Skin epidermis (tissue), 12 donors: Measurements from ENCODE around the gene VARS1.
"Not testable (repeated sequence)": the region's sequence is repeated elsewhere in the genome, so short reads cannot be mapped to it uniquely, and the experiment has no call there.

Experiments used
- H3K27ac ChIP-seq, 21 experiments: fragments of 200-600 bp; sonication (generic) in 11 of 21; one replicate each; pipeline ENCODE4 v1.5.0; 2020; ENCODE audit warnings: mild to moderate bottlenecking in 3 of 21, inconsistent platforms in 2 of 21, moderate library complexity in 2 of 21
- H3K4me3 ChIP-seq, 7 experiments: fragments of 200-600 bp; sonication (generic) in 2 of 7; one replicate each; pipeline ENCODE4 v1.5.0; 2020; ENCODE audit warnings: inconsistent platforms in 2 of 7, mild to moderate bottlenecking in 2 of 7, moderate library complexity in 1 of 7

Gene VARS1

GRCh38 chr6:31795616-31796298 is at the start of gene VARS1:
Gene VARS1 (minus strand): TSS chr6:31795752. CDS start chr6:31795217, 535 bp downstream.
- peak within 1 kb of the TSS; percentile 90 to 100 (median 98) for H3K27ac ChIP-seq
- peak within 1 kb of the TSS; percentile 74 to 92 (median 84) for H3K4me3 ChIP-seq

- Histone ChIP-seq H3K27ac (no peak overlapping the region), H3K4me3 (no peak overlapping the region)
These were observed 49.0 kb upstream of the VARS1 start for GRCh38 chr6:31844507-31844906.

DNA sequence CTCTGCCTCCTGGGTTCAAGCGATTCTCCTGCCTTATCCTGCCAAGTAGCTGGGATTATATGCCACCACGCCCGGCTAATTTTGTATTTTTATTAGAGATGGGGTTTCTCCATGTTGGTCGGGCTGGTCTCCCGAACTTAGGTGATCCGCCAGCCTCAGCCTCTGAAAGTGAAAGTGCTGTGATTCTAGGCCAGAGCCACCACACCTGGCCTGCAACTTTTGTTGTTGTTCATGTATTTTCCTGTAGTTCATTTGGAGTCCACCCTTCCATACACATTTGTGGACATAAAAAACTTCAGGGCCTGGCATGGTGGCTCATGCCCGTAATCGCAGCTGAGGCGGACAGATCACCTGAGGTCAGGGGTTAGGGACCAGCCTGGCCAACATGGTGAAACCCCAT is 46.5 kb upstream of the VARS1 start:
- Histone ChIP-seq H3K4me3 (no peak overlapping the region), H3K27ac (no peak overlapping the region)

DNA sequence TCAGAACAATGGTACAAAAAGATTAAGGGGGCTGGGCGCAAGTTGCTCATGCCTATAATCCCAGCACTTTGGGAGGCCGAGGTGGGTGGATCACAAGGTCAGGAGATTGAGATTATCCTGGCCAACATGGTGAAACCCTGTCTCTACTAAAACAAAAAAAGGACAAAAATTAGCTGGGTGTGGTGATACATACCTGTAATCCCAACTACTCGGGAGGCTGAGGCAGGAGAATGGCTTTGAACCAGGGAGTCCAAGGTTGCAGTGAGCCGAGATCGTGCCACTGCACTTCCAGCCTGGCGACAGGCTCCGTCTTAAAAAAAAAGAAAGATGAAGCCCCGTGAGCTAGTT is 44.2 kb upstream of the VARS1 start:
- not testable (repeated sequence) for H3K27ac ChIP-seq, H3K4me3 ChIP-seq

GRCh38 chr6:31838968-31839367 is 43.4 kb upstream of the VARS1 start:
- H3K27ac ChIP-seq = peak overlapping the region in 1 of 21 experiments; percentile 21
- H3K4me3 ChIP-seq = no peak overlapping the region

GRCh38 chr6:31838114-31838553 is 42.6 kb upstream of the VARS1 start:
- H3K4me3 ChIP-seq = peak overlapping the region in 2 of 7 experiments; percentile 64 to 88

DNA sequence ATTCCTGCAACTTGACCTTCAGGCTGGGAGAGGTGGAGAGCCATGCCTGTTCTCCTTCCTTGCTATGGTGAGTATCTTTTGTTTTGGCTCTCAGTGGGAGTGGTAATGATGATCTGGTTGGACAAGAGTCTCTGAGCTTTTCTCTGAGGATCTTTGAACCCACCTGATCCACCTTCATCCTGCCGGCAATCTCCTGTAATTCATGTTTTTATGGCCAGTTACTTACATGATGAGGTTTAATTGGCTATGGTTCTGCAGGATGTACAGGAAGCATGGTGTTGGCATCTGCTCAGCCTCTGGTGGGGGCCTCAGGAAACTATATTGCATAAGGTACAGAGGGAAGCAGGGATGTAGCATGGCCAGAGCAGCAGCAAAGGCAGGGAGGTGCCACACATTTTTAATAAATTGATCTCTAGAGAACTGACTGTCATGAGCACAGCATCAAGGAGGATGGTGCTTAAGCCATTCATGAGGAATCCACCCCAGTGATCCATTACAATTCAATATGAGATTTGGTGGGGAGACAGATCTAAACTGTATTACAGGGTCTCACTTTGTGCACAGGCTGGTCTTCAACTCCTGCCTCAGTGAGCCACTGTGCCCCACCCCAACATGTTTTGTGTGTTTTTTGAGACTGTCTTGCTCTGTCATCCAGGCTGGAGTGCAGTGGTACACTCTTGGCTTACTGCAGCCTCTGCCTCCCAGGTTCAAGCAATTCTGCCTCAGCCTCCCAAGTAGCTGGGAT is 42.0 kb upstream of the VARS1 start:
- peak overlapping the region in 4 of 7 experiments; percentile 64 to 92 (median 78) for H3K4me3 ChIP-seq
- H3K27ac ChIP-seq = peak overlapping the region in 9 of 21 experiments; percentile 9 to 99 (median 94)

More at GRCh38 chr6:31838114-31838553, 42.6 kb upstream of the VARS1 start:
- peak overlapping the region in 2 of 21 experiments; percentile 5 to 92 for H3K27ac ChIP-seq

GRCh38 chr6:31836474-31837368 is 41.2 kb upstream of the VARS1 start:
- Histone ChIP-seq H3K27ac (peak overlapping the region in 19 of 21 experiments; percentile 9 to 99 (median 93)), H3K4me3 (peak overlapping the region; percentile 64 to 98 (median 74))

DNA sequence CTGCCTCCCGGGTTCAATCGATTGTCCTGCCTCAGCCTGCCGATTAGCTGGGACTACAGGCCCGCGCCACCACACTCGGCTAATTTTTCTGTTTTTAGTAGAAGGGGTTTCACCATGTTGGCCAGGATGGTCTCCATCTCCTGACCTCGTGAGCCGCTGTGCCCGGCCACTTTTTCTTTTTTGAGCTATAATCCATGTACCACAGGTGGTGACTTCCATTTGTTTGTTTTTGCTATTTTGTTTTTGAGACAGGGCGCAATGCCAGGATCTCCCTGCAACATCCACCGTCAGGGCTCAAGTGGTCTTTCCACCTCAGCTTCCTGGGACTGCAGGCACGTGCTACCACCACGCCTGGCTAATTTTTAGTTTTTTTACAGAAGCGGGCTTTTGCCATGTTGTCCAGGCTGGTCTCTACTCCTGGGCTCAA is 40.5 kb upstream of the VARS1 start:
- peak overlapping the region in 20 of 21 experiments; percentile 9 to 99 (median 93) for H3K27ac ChIP-seq
- peak overlapping the region; percentile 64 to 98 (median 74) for H3K4me3 ChIP-seq

DNA sequence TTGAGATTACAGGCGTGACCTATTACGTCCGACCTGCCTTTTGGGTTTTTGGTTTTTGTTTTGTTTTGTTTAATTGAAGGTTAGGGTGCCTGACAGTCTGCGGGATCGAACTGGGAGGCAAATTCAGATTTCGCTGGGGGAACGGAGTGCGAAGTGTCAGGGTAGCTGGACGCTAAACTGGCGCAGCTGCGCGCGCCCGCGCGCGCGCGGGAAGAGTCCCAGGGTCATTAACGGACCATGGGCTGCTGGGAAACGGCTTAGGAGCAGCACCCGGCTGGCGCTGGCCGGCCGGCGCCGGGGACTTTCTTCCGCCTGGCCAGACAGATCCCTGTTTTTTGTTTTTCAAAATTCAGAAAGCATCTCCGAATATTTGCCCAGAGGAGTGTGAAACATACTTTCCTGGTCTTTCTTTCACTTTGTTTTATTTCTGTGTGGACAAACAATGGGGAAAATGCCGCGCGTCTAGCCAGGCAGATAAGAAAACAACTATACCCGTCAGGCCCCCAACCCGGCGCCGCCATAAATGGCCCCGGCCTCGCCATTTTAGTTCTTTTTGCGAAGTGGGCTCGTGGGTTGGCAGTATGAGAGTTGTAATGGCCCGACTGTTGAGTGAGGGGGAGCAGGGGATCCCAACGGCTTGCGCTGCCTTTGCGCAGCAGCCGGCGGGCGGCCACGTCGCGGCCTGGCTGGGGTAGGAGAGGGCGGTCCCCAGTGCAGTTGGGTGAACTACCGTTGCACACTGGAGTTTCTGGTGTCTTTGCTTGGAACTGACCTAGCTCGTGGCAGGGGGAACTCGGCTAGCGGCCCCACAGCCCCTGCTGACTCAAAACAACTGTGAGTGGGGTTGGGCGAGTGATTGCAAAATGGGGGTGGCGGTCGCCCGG is 39.1 kb upstream of the VARS1 start:
- Histone ChIP-seq H3K4me3 (peak overlapping the region; percentile 64 to 98 (median 74)), H3K27ac (peak overlapping the region; percentile 52 to 99 (median 93))

GRCh38 chr6:31831350-31832215 is 36.0 kb upstream of the VARS1 start:
- H3K4me3 ChIP-seq = peak overlapping the region in 4 of 7 experiments; percentile 49 to 74 (median 57)
- H3K27ac ChIP-seq = peak overlapping the region in 7 of 21 experiments; percentile 9 to 89 (median 53)

- Histone ChIP-seq H3K27ac (peak overlapping the region in 16 of 21 experiments; percentile 9 to 89 (median 63)), H3K4me3 (peak overlapping the region; percentile 37 to 74 (median 57))
These were observed 35.4 kb upstream of the VARS1 start for GRCh38 chr6:31830886-31831335.

- Histone ChIP-seq H3K27ac (peak overlapping the region in 18 of 21 experiments; percentile 18 to 89 (median 63)), H3K4me3 (peak overlapping the region; percentile 37 to 74 (median 57))
These were observed 34.2 kb upstream of the VARS1 start for GRCh38 chr6:31829633-31830283.

GRCh38 chr6:31827286-31828079 is 31.9 kb upstream of the VARS1 start, which contains the start of gene HSPA1B:
Gene HSPA1B (plus strand): TSS chr6:31827738. CDS start chr6:31827951, 213 bp downstream.
- Histone ChIP-seq H3K4me3 (peak within 1 kb of the TSS; percentile 34 to 65 (median 51)), H3K27ac (peak within 1 kb of the TSS; percentile 53 to 98 (median 92))

DNA sequence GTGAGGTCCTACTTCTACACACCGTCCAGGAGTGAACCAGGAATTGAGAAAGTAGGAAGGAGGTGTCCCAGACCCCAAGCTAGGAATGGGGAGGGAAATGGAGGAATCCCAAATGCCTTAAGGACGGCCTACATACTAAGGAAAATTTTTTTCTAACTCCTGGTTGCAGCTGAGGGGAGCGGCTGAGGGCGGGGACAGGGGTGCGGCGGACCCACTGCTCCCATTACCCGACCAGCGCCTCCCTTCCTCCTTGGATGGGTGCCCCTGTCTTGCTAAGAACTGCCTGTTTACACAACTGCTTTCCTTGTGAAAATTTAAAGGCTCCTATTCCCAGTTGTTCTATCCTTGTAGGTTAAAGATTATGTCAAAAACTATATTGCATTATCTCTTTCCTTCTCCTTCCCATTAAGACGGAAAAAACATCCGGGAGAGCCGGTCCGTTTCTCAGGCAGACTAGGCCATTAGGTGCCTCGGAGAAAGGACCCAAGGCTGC is 31.3 kb upstream of the VARS1 start:
- H3K4me3 ChIP-seq = peak overlapping the region; percentile 34 to 65 (median 51)
- peak overlapping the region; percentile 53 to 98 (median 92) for H3K27ac ChIP-seq

GRCh38 chr6:31825553-31825952 is 30.0 kb upstream of the VARS1 start:
- Histone ChIP-seq H3K4me3 (no peak overlapping the region), H3K27ac (peak overlapping the region in 20 of 21 experiments; percentile 80 to 98 (median 92))
